GM18519 (cell line): ENCODE measurements around the gene TMEM140.
A peak's percentile ranks its signal among the peaks of the same experiment; 100 is the strongest.
"Not testable (repeated sequence)": the region's sequence is repeated elsewhere in the genome, so short reads cannot be mapped to it uniquely, and the experiment has no call there.

Experiments used
- ATAC-seq: cut with Tn5 transposase; IDR thresholded peaks from one replicate; pipeline ENCODE4 v1.9.1; 2021; ENCODE audit warnings: mild to moderate bottlenecking, moderate library complexity; ENCODE audit not compliant: unreplicated experiment, low FRiP score

Gene TMEM140

DNA sequence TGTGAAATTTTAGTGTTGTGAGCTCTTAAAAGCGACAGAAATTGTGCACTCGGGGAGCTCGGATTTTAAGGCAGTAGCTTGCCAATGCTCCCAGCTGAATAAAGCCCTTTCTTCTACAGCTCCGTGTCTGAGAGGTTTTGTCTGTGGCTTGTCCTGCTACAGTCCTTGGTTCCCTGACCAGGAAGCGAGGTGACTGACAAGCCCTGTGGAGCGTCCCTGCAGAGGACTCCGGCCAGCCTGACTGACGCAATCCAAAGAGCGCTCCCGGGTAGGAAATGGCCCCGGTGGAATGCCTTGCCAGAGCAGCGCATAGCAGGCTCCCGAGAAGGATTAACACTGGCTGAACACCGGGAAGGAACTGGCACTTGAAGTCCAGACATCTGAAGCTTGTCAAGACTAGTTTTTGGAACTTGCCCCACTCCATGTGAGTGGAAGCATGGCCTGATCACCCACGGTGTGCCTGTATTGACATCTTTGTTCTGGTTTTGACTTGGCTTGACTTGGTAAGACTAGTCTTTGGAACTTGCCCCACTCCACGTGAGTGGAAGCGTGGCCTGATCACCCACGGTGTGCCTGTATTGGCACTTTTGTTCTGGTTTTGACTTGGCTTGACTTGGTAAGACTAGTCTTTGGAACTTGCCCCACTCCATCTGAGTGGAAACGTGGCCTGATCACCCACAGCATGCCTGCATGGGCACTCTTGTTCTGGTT, 23.9 kb downstream of the TMEM140 start:
- not testable (repeated sequence) for ATAC-seq

DNA sequence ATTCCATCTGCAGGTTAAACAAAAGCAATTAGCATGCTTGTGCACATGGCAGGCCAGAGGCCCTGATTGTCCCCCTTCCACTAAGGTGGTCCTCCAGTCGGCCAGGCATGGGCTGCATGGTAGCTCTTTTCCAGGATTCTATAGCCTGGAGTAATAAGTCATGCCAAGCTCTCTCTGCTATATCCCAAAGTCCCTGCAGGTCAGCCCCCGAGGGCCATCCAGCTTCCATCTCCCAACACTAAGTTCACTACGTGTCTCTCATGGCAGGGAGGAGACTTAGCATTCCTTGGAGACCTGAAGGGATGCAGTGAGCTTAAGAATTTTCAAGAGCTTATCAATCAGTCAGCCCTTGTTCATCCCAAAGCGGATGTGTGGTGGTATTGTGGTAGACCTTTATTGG, 26.0 kb downstream of the TMEM140 start:
- not testable (repeated sequence) for ATAC-seq

DNA sequence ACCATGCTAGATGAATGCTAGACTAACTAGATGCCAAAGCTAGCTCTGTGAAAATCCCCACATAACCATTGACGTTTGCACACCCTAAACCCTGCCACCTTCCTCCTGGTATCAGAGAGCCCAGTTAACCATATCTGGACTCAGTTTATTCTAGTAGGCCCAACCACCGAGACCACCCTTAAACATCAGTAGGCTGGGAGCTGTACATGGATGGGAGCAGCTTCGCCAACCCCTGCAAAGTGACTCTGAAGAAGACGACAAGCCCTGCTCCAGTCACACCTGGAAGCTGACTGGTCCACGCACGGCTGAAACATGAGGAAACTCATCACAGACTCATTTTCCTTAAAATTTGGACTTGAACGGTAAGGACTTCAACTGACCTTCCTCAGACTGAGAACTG, 27.1 kb downstream of the TMEM140 start:
- ATAC-seq: no peak

GRCh38 chr7:135175931-135176330, 28.1 kb downstream of the TMEM140 start:
- ATAC-seq: no peak

DNA sequence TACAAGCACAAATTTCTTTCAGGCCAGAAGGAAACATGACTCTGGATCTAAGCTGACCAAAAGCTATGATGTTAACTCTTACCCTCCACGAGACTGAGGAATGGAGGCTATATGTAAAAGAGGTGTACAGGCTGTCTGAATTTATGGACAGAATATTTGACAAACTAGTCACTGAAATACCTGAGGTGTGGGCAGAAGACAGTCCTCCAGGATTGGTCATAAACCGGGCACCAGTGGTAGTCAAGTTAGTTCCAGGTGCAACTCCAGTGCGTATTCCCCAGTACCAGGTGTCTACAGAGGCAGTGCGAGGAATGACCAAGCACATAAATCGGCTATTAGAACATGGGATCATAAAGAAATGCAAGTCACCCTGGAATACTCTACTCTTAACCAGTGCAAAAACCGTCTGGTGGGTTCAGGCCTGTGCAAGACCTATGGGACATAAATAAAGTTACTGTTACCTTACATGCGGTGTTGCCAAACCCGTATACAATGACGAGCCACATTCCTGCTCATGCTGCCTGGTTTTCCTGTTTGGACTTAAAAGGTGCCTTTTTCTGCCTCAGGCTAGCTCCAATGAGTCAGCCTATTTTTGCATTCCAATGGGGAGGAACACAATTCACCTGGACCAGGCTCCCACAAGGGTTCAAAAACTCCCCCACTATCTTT, 29.3 kb downstream of the TMEM140 start:
- ATAC-seq: no peak

DNA sequence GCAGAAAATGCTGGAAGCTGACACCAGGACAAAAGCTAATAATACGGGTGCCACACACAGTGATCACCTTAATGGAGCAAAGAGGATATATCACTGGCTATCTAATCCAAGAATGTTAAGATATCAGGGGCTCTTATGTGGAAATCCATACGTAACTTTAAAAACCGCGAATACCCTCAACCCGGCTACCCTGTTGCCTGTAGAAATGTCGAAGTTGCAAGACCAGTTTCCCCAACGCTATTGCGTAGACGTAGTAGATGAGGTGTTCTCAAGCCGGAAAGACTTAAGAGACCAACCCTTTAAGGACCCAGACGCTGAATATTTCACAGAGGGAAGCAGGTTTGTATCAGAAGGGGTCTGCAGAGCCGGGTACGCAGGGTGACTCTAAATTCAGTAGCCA, 30.5 kb downstream of the TMEM140 start:
- no peak for ATAC-seq

DNA sequence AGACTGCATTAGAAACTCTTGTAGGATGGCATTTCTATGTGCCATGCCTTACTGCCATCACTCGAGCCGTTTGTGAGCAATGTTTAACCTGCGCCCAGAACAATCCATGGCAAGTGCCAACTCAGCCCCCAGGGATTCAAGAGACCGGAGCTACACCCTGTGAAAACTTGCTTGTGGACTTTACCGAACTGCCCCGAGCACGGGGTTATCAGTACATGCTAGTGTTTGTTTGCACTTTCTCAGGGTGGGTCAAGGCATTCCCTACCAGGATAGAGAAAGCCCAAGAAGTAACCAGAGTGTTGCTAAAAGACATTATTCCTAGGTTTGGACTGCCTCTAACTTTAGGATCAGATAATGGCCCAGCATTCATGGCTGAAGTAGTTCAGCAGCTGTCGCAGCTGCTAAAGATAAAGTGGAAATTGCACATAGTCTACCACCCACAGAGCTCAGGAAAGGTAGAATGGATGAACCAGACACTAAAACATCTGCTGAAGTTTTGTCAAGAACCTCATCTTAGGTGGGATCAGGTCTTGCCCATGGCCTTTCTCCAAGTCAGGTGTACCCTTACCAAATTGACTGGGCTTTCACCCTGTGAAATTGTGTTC, 31.6 kb downstream of the TMEM140 start:
- ATAC-seq: no peak

DNA sequence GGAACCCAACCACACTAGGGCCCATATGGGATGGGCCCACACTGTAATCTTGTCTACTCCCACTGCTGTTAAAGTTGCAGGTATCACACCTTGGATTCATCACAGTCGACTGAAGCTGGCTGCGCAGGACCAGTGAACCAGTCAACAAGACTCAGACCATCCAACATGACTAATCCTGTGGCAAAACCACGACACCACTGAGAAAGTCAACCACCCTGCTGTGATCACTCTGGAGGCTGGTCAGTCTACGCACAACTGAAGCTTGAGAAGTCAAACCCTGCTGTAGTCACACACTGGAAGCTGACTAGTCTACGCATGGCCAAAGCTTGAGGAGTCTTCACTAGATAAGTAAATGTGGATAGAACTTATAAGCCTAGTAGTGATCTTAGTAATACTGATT, 32.2 kb downstream of the TMEM140 start:
- ATAC-seq: no peak

DNA sequence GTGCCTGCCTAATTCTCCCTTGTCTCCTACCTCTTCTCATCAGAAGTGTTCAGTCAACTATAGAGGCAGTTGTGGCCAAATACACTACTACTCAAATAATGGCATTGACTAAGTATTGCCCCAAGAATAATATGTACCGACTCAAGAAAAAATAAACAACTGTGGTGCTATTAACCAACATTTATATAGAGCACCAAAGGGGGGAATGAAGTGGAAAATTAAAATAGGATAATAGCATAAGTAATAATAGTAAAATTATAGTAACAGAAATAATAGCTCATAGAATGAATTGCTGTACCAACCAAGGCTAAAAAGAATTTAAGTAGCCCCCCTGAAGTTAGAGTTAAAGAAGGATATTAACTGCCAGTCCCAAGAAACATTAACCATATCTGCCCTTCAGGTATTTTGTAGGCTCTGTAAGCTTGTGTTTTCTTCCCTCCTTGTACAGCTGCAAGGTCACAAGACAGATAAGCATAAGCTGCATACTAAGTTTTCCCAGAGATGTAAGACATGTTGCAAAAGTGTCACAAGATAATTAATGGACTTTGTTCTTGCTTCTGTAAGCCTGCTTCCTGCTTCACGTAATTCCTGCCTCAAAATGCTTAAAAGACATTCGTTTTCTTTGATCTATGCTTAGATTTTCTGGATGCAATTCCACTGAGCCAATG, 33.5 kb downstream of the TMEM140 start:
- ATAC-seq: no peak

DNA sequence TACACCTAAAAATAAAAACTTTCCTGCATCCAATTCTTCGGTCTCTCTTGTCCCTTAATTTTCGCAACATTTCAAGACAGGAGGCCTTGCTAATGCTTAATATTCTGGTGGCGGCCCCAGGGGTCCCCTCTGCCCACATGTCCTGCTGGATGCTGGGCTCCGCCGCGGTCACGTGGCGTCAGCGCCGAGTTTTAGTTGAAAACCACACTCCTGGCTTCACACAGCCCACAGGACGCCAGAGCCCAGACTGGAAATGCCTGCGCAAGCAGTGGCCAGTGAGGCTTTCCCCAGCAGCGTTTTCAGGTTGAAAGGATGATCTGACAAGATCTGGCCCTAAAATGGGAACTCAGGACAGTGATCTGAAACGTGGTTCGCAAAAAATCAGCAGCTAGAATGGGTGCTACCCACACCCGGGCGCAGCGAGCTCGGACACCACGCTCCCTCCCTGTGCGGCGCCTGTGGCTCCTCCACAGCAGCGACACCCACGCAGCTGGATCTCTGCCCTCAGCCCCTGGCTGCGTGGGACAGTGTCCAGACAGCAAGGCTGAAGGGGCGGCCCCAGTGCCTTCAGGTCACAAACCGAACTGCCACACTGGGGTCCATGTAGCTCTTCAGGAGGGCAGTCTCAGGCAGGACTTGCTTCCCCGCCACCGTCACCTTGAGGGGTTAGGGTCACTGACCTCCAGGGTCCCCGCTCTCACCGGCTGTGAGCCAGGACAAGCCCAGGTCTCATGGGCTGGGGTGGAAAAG, 34.2 kb downstream of the TMEM140 start:
- no peak for ATAC-seq

- no peak for ATAC-seq
Measured at GRCh38 chr7:135183478-135183877, 35.6 kb downstream of the TMEM140 start.

- no peak for ATAC-seq
Measured at GRCh38 chr7:135184254-135184841, 36.5 kb downstream of the TMEM140 start.

- ATAC-seq: no peak
Measured at GRCh38 chr7:135185471-135186260, 37.8 kb downstream of the TMEM140 start.

GRCh38 chr7:135186261-135186540, 38.3 kb downstream of the TMEM140 start:
- ATAC-seq: no peak

GRCh38 chr7:135186841-135187253, 39.0 kb downstream of the TMEM140 start:
- ATAC-seq: peak; percentile 53

DNA sequence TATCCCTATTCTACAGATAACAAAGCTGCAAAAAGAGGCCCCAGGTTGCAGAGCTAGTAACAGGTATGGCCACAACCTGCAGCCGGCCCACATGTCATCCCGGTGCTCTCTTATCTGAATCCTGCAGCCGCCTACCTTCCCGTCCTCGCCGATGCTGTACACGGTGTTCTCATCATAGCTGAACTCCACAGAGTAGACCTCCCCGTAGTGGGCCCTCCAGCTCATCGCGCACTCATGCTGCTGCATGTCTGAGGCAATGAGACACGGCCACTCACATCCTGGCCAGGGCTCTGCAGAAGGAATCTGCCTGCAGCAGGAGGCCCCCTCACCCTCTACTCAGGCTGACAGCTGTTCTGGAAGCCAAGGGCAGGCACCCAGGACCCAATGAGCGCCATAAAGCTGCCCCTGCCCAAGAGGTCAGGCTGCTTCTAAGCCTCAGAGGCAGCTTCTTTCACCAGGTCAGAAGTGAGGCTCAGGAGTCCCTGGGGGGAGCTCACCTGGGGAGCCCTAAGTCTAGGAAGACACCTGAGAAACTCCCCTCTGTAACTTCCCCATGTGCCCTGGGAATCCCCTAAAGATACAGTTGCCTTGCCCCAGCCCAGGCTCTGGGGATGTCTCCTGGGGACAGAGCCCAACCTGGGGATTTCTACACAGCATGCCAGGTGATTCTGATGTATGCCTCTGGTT, 40.6 kb downstream of the TMEM140 start:
- ATAC-seq: no peak

- ATAC-seq: no peak
Measured at GRCh38 chr7:135189221-135189662, 41.4 kb downstream of the TMEM140 start.

DNA sequence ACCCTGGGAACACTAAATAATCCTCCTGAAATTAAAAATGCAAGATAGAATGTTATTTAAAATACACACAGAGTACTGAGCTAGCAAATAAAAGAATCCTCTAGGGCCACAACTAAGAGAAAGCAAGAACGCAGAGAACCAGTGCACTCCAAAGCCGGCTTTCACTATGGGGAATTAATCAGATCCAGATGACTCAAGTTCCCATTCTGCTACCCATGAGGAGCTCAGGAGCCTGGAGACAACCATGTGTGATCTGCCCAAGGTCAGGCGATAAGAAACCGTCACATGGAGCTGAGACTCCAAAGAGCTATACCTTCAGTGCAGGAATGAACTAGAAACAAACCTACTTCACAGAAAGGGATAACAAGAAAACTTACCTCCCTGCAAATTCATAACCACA, 42.1 kb downstream of the TMEM140 start:
- no peak for ATAC-seq

DNA sequence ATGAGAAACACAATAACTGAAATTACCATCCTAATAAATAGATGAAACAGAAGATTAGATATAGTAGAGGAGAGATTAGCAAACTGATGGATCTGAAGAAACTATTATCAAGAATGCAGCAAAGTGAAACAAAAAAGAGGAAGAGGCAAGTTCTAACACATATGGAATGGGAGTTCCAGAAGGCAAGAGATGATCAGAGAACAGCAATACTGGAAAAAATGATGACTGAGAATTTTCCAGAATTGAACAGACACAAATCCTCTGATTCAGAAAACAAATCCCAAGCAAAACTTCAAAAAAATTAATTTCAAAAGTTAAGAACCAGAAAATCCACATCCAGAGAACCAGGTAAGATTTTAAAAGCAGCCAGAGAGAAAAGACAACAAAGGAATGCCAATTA, 42.8 kb downstream of the TMEM140 start:
- ATAC-seq: no peak
